SK-N-SH treated with all-trans-retinoic acid at 6 μM for 48 hours (cell line): ENCODE data around the gene UBE4B.

ENCODE experiments used
- ATAC-seq: fragments of 200-7000 bp; cut with Tn5 transposase; 3 replicates; pipeline ENCODE4 v1.9.1; 2020; ENCODE audit warnings: mild to moderate bottlenecking, moderate library complexity
- ARNTL ChIP-seq: fragments of 450-650 bp; formaldehyde crosslinking; IDR thresholded peaks from 2 replicates; pipeline ENCODE4 v1.5.0; 2020; ENCODE audit warnings: low read depth, mild to moderate bottlenecking, moderate library complexity, borderline replicate concordance
- BACH2 ChIP-seq: fragments of 250-450 bp; sonication (Bioruptor Pico); IDR thresholded peaks from 2 replicates; pipeline ENCODE4 v1.9.0; 2021; ENCODE audit warnings: mild to moderate bottlenecking, borderline replicate concordance
- CSDC2 ChIP-seq: fragments of 250-450 bp; sonication (Bioruptor Pico); IDR thresholded peaks from 2 replicates; pipeline ENCODE4 v1.5.0; 2020; ENCODE audit warnings: mild to moderate bottlenecking, moderate library complexity
- ESRRG ChIP-seq: fragments of 250-450 bp; sonication (Bioruptor Pico); IDR thresholded peaks from 2 replicates; pipeline ENCODE4 v1.6.1; 2021; ENCODE audit warnings: mild to moderate bottlenecking
- GLIS3 ChIP-seq: fragments of 250-450 bp; sonication (Bioruptor Pico); IDR thresholded peaks from 2 replicates; pipeline ENCODE4 v1.5.0; 2020; ENCODE audit warnings: mild to moderate bottlenecking, moderate library complexity
- ISL1 ChIP-seq: fragments of 250-450 bp; sonication (Bioruptor Pico); IDR thresholded peaks from 2 replicates; pipeline ENCODE4 v2.1.2; 2022; ENCODE audit warnings: mild to moderate bottlenecking, moderate library complexity
- OSR1 ChIP-seq: fragments of 250-450 bp; sonication (Bioruptor Pico); IDR thresholded peaks from 2 replicates; pipeline ENCODE4 v1.8.0; 2022; ENCODE audit warnings: moderate library complexity, mild to moderate bottlenecking, inconsistent platforms
- PPARA ChIP-seq: fragments of 250-450 bp; sonication (Bioruptor Pico); IDR thresholded peaks from 2 replicates; pipeline ENCODE4 v1.5.0; 2020; ENCODE audit warnings: mild to moderate bottlenecking, borderline replicate concordance
- RARB ChIP-seq: fragments of 250-450 bp; sonication (Bioruptor Pico); IDR thresholded peaks from 2 replicates; pipeline ENCODE4 v1.8.0; 2021; ENCODE audit warnings: mild to moderate bottlenecking, moderate library complexity
- SNAI2 ChIP-seq: fragments of 250-450 bp; sonication (Bioruptor Pico); IDR thresholded peaks from 2 replicates; pipeline ENCODE4 v1.5.0; 2020; ENCODE audit warnings: mild to moderate bottlenecking, moderate library complexity
- TOX ChIP-seq: fragments of 250-450 bp; sonication (Bioruptor Pico); IDR thresholded peaks from 2 replicates; pipeline ENCODE4 v1.8.0; 2021; ENCODE audit warnings: mild to moderate bottlenecking, moderate library complexity, borderline replicate concordance
- ZFP3 ChIP-seq: fragments of 250-450 bp; sonication (Bioruptor Pico); IDR thresholded peaks from 2 replicates; pipeline ENCODE4 v1.5.0; 2020; ENCODE audit warnings: mild to moderate bottlenecking, moderate library complexity
- ZFP30 ChIP-seq: fragments of 450-650 bp; formaldehyde crosslinking; IDR thresholded peaks from 2 replicates; pipeline ENCODE4 v1.5.0; 2022; ENCODE audit warnings: mild to moderate bottlenecking, moderate library complexity
- ZNF70 ChIP-seq: fragments of 450-650 bp; formaldehyde crosslinking; IDR thresholded peaks from 2 replicates; pipeline ENCODE4 v1.5.0; 2020; ENCODE audit warnings: mild to moderate bottlenecking, moderate library complexity
- ZNF8 ChIP-seq: fragments of 450-650 bp; formaldehyde crosslinking; IDR thresholded peaks from 2 replicates; pipeline ENCODE4 v1.5.0; 2020; ENCODE audit warnings: mild to moderate bottlenecking, moderate library complexity
- TF ChIP-seq, protein P1 (sequence below): fragments of 250-450 bp; sonication (Bioruptor Pico); IDR thresholded peaks from 2 replicates; pipeline ENCODE4 v1.5.0; 2020; ENCODE audit warnings: mild to moderate bottlenecking, moderate library complexity
- TF ChIP-seq, protein P2 (sequence below): fragments of 250-450 bp; sonication (Bioruptor Pico); IDR thresholded peaks from 2 replicates; pipeline ENCODE4 v1.8.0; 2021; ENCODE audit warnings: low read depth, mild to moderate bottlenecking, moderate library complexity, borderline replicate concordance
- TF ChIP-seq, protein P3 (sequence below): fragments of 250-450 bp; sonication (Bioruptor Pico); IDR thresholded peaks from 2 replicates; pipeline ENCODE4 v1.5.1; 2021; ENCODE audit warnings: mild to moderate bottlenecking, moderate library complexity
- TF ChIP-seq, protein P4 (sequence below): fragments of 250-450 bp; sonication (Bioruptor Pico); IDR thresholded peaks from 2 replicates; pipeline ENCODE4 v1.5.1; 2020; ENCODE audit warnings: low read depth, mild to moderate bottlenecking, moderate library complexity
- TF ChIP-seq, protein P5 (sequence below): fragments of 250-450 bp; sonication (Bioruptor Pico); IDR thresholded peaks from 2 replicates; pipeline ENCODE4 v1.8.0; 2020; ENCODE audit warnings: mild to moderate bottlenecking, moderate library complexity, borderline replicate concordance

UBE4B gene

DNA sequence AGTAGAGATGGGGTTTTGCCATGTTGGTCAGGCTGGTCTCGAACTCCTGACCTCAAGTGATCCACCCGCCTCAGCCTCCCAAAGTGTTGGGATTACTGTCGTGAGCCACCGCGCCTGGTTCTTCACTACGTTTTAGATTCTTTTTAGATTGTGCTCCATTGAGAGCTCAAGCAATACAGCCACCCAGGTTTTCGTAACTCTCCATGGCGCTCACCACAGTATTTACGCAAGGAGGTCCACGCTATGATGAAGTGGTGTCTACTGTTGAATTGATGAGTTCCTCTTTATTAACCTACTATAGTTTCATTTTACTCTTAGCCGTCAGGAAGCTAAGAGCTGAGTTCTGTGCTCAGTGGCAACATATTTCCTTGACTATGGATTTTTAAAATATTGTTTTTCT lies 175.8 kb downstream of the UBE4B start:
- no peak for ATAC-seq
- no peak for TF ChIP-seq ARNTL (CRISPR knock-in tag)
- TF ChIP-seq OSR1 (CRISPR knock-in tag) = no peak
- TF ChIP-seq, protein P1, sequence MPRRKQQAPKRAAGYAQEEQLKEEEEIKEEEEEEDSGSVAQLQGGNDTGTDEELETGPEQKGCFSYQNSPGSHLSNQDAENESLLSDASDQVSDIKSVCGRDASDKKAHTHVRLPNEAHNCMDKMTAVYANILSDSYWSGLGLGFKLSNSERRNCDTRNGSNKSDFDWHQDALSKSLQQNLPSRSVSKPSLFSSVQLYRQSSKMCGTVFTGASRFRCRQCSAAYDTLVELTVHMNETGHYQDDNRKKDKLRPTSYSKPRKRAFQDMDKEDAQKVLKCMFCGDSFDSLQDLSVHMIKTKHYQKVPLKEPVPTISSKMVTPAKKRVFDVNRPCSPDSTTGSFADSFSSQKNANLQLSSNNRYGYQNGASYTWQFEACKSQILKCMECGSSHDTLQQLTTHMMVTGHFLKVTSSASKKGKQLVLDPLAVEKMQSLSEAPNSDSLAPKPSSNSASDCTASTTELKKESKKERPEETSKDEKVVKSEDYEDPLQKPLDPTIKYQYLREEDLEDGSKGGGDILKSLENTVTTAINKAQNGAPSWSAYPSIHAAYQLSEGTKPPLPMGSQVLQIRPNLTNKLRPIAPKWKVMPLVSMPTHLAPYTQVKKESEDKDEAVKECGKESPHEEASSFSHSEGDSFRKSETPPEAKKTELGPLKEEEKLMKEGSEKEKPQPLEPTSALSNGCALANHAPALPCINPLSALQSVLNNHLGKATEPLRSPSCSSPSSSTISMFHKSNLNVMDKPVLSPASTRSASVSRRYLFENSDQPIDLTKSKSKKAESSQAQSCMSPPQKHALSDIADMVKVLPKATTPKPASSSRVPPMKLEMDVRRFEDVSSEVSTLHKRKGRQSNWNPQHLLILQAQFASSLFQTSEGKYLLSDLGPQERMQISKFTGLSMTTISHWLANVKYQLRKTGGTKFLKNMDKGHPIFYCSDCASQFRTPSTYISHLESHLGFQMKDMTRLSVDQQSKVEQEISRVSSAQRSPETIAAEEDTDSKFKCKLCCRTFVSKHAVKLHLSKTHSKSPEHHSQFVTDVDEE (CRISPR knock-in tag) = no peak
- no peak for TF ChIP-seq RARB (CRISPR knock-in tag)
- TF ChIP-seq ZFP30 (CRISPR knock-in tag) = no peak
- TF ChIP-seq PPARA (CRISPR knock-in tag) = no peak
- no peak for TF ChIP-seq ZNF8
- TF ChIP-seq, protein P2, sequence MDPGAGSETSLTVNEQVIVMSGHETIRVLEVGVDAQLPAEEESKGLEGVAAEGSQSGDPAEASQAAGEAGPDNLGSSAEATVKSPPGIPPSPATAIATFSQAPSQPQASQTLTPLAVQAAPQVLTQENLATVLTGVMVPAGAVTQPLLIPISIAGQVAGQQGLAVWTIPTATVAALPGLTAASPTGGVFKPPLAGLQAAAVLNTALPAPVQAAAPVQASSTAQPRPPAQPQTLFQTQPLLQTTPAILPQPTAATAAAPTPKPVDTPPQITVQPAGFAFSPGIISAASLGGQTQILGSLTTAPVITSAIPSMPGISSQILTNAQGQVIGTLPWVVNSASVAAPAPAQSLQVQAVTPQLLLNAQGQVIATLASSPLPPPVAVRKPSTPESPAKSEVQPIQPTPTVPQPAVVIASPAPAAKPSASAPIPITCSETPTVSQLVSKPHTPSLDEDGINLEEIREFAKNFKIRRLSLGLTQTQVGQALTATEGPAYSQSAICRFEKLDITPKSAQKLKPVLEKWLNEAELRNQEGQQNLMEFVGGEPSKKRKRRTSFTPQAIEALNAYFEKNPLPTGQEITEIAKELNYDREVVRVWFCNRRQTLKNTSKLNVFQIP (CRISPR knock-in tag) = no peak
- no peak for TF ChIP-seq TOX
- TF ChIP-seq, protein P3, sequence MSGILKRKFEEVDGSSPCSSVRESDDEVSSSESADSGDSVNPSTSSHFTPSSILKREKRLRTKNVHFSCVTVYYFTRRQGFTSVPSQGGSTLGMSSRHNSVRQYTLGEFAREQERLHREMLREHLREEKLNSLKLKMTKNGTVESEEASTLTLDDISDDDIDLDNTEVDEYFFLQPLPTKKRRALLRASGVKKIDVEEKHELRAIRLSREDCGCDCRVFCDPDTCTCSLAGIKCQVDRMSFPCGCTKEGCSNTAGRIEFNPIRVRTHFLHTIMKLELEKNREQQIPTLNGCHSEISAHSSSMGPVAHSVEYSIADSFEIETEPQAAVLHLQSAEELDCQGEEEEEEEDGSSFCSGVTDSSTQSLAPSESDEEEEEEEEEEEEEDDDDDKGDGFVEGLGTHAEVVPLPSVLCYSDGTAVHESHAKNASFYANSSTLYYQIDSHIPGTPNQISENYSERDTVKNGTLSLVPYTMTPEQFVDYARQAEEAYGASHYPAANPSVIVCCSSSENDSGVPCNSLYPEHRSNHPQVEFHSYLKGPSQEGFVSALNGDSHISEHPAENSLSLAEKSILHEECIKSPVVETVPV (CRISPR knock-in tag) = no peak
- TF ChIP-seq GLIS3 (CRISPR knock-in tag) = no peak
- TF ChIP-seq, protein P4, sequence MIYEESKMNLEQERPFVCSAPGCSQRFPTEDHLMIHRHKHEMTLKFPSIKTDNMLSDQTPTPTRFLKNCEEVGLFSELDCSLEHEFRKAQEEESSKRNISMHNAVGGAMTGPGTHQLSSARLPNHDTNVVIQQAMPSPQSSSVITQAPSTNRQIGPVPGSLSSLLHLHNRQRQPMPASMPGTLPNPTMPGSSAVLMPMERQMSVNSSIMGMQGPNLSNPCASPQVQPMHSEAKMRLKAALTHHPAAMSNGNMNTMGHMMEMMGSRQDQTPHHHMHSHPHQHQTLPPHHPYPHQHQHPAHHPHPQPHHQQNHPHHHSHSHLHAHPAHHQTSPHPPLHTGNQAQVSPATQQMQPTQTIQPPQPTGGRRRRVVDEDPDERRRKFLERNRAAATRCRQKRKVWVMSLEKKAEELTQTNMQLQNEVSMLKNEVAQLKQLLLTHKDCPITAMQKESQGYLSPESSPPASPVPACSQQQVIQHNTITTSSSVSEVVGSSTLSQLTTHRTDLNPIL (CRISPR knock-in tag) = no peak
- TF ChIP-seq CSDC2 (CRISPR knock-in tag) = no peak
- TF ChIP-seq ISL1 = no peak
- TF ChIP-seq ESRRG (CRISPR knock-in tag) = no peak
- no peak for TF ChIP-seq BACH2 (CRISPR knock-in tag)
- TF ChIP-seq, all 23 proteins: peak for 0

DNA sequence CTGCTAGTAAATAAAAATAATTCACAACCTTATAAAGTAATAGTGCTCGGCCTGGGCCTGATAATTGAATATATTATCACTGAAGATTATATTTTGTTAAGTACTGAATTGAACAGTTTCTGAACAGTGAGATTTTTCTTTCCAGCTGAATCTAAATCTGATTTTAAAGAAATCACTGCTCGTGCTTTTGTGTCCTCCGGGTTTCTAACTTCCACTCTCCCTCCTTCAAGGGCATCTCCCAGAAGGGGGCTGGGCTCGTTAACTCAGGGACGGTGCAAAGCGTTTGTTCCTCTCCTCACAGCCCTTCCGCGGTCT lies 176.8 kb downstream of the UBE4B start:
- TF ChIP-seq SNAI2 (CRISPR knock-in tag) (no peak), GLIS3 (CRISPR knock-in tag) (no peak), RARB (CRISPR knock-in tag) (no peak), ZFP30 (CRISPR knock-in tag) (no peak)
- TF ChIP-seq, protein P3 (CRISPR knock-in tag) = no peak
- TF ChIP-seq, all 23 proteins: peak for 0
- no peak; the same call in 2 of the 3 replicates for ATAC-seq

DNA sequence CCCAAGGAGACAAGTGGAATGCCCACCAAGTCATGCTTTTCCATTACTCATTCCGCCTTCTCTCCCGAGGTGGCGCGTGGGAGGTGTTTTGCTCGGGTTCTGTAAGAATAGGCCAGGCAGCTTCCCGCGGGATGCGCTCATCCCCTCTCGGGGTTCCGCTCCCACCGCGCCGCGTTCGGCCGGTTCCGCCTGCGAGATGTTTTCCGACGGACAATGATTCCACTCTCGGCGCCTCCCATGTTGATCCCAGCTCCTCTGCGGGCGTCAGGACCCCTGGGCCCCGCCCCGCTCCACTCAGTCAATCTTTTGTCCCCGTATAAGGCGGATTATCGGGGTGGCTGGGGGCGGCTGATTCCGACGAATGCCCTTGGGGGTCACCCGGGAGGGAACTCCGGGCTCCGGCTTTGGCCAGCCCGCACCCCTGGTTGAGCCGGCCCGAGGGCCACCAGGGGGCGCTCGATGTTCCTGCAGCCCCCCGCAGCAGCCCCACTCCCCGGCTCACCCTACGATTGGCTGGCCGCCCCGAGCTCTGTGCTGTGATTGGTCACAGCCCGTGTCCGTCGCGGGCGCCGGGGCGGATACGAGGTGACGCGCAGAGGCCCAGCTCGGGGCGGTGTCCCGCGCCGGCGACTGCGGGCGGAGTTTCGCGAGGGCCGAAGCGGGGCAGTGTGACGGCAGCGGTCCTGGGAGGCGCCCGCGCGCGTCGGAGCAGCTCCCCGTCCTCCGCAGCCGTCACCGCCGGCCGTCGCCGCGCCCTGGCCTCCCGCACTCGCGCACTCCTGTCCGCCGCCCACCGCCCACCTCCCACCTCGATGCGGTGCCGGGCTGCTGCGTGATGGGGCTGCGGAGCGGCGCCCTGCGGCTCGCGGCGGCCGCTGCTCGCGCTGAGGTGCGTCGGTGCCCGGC lies 177.4 kb downstream of the UBE4B start, which contains the start of gene KIF1B:
Gene KIF1B (plus strand): TSS at position 666 of the 906 bp plus-strand sequence. CDS start 21,759 bp downstream, outside the sequence.
- TF ChIP-seq, protein P4 (CRISPR knock-in tag) = no peak
- TF ChIP-seq RARB (CRISPR knock-in tag) (no peak), TOX (no peak), GLIS3 (CRISPR knock-in tag) (0 out of 2 replicates have a peak, but pooled peaks have one; percentile 14), ZFP3 (CRISPR knock-in tag) (peak; percentile 93), BACH2 (CRISPR knock-in tag) (no peak), ZNF70 (CRISPR knock-in tag) (0 out of 2 replicates have a peak, but pooled peaks have one; percentile 3)
- TF ChIP-seq, protein P5, sequence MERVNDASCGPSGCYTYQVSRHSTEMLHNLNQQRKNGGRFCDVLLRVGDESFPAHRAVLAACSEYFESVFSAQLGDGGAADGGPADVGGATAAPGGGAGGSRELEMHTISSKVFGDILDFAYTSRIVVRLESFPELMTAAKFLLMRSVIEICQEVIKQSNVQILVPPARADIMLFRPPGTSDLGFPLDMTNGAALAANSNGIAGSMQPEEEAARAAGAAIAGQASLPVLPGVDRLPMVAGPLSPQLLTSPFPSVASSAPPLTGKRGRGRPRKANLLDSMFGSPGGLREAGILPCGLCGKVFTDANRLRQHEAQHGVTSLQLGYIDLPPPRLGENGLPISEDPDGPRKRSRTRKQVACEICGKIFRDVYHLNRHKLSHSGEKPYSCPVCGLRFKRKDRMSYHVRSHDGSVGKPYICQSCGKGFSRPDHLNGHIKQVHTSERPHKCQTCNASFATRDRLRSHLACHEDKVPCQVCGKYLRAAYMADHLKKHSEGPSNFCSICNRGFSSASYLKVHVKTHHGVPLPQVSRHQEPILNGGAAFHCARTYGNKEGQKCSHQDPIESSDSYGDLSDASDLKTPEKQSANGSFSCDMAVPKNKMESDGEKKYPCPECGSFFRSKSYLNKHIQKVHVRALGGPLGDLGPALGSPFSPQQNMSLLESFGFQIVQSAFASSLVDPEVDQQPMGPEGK (CRISPR knock-in tag) = 0 out of 2 replicates have a peak, but pooled peaks have one; percentile 57

More for the DNA sequence above, 177.4 kb downstream of the UBE4B start, which contains the start of gene KIF1B:
- peak; percentile 94 for ATAC-seq
